Parathyroid adenoma (tissue), 2 donors: ENCODE results near the gene MAT1A.

Experiments
- H2AFZ ChIP-seq: fragments of 300-600 bp; sonication (generic); one replicate; pipeline ENCODE4 v1.7.0; 2017; ENCODE audit warnings: antibody characterized with exemption, mild to moderate bottlenecking
- H3K27ac ChIP-seq: fragments of 300-600 bp; sonication (generic); one replicate; pipeline ENCODE4 v1.7.0; 2017
- H3K27me3 ChIP-seq: fragments of 300-600 bp; sonication (generic); one replicate; pipeline ENCODE4 v1.7.0; 2017; ENCODE audit warnings: low read length; ENCODE audit not compliant: control insufficient read depth, insufficient read depth
- H3K36me3 ChIP-seq: fragments of 300-600 bp; sonication (generic); one replicate; pipeline ENCODE4 v1.7.0; 2017; ENCODE audit warnings: low read length; ENCODE audit not compliant: control insufficient read depth, insufficient read depth
- H3K4me1 ChIP-seq: fragments of 300-600 bp; sonication (generic); one replicate; pipeline ENCODE4 v1.7.0; 2017; ENCODE audit warnings: control low read depth
- H3K4me2 ChIP-seq: fragments of 300-600 bp; sonication (generic); one replicate; pipeline ENCODE4 v1.7.0; 2017; ENCODE audit warnings: low read length
- H3K4me3 ChIP-seq: fragments of 300-600 bp; sonication (generic); one replicate; pipeline ENCODE4 v1.7.0; 2017; ENCODE audit warnings: low read depth, low read length
- H3K79me2 ChIP-seq: fragments of 300-600 bp; sonication (generic); one replicate; pipeline ENCODE4 v1.7.0; 2017; ENCODE audit warnings: control low read depth
- H3K9ac ChIP-seq: fragments of 300-600 bp; sonication (generic); one replicate; pipeline ENCODE4 v1.7.0; 2017; ENCODE audit warnings: mild to moderate bottlenecking
- H3K9me3 ChIP-seq: fragments of 300-600 bp; sonication (generic); one replicate; pipeline ENCODE4 v1.7.0; 2017; ENCODE audit warnings: low read length; ENCODE audit not compliant: control insufficient read depth
- TF ChIP-seq, protein P1 (sequence below): fragments of 300-600 bp; sonication (generic); IDR thresholded peaks from one replicate; pipeline ENCODE4 v1.7.0; 2017; ENCODE audit warnings: antibody characterized with exemption, mild to moderate bottlenecking
- donor health status: primary hyperparathyroidism.

The MAT1A gene

DNA sequence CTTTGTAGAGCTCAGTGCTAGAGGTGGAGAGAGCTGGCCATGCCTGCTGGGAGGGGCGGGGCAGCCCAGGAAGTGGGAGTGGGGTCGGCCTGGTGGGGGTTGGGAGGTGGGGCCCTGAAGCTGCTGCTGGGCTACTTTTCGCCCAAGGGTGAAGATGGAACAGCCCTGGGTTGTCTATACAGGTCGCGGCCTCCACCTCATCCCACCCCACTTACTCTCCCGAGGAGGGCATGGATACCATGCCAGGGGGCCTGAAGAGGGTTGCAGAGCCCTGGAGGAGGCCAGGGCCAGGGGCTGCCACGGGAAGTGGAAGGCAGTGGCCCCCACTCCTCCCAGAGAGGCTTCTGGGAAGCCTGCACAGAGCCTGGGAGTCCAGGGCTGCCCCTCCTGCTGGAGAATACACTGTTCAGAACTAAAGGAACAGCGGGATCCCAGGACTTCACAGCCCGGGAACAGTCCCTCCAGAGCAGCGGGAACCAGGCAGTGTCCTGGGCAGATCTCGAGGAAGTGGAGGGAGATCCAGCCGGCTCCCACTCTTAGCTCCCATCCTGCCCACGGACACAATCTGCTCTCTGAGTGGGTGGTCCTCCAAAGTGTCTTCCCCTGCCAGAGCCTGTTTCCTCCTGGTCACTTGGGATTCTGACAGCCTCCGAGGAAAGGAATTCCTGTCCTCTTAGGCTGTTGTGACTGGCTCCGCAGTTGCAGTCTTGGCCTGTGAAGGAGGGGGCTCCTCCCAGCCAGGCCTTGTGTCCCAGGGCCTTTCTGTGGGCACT is 23.5 kb downstream of the MAT1A start:
- Histone ChIP-seq H3K9me3 (no peaks in the 10 kb centered on the region), H2AFZ (no peak overlapping the region), H3K9ac (no peak overlapping the region), H3K4me3 (no peak overlapping the region), H3K4me2 (no peak overlapping the region), H3K36me3 (no peaks in the 10 kb centered on the region), H3K27me3 (no peaks in the 10 kb centered on the region), H3K79me2 (no peaks in the 10 kb centered on the region), H3K4me1 (no peaks in the 10 kb centered on the region), H3K27ac (no peak overlapping the region)
- TF ChIP-seq, protein P1, sequence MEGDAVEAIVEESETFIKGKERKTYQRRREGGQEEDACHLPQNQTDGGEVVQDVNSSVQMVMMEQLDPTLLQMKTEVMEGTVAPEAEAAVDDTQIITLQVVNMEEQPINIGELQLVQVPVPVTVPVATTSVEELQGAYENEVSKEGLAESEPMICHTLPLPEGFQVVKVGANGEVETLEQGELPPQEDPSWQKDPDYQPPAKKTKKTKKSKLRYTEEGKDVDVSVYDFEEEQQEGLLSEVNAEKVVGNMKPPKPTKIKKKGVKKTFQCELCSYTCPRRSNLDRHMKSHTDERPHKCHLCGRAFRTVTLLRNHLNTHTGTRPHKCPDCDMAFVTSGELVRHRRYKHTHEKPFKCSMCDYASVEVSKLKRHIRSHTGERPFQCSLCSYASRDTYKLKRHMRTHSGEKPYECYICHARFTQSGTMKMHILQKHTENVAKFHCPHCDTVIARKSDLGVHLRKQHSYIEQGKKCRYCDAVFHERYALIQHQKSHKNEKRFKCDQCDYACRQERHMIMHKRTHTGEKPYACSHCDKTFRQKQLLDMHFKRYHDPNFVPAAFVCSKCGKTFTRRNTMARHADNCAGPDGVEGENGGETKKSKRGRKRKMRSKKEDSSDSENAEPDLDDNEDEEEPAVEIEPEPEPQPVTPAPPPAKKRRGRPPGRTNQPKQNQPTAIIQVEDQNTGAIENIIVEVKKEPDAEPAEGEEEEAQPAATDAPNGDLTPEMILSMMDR: no peak

DNA sequence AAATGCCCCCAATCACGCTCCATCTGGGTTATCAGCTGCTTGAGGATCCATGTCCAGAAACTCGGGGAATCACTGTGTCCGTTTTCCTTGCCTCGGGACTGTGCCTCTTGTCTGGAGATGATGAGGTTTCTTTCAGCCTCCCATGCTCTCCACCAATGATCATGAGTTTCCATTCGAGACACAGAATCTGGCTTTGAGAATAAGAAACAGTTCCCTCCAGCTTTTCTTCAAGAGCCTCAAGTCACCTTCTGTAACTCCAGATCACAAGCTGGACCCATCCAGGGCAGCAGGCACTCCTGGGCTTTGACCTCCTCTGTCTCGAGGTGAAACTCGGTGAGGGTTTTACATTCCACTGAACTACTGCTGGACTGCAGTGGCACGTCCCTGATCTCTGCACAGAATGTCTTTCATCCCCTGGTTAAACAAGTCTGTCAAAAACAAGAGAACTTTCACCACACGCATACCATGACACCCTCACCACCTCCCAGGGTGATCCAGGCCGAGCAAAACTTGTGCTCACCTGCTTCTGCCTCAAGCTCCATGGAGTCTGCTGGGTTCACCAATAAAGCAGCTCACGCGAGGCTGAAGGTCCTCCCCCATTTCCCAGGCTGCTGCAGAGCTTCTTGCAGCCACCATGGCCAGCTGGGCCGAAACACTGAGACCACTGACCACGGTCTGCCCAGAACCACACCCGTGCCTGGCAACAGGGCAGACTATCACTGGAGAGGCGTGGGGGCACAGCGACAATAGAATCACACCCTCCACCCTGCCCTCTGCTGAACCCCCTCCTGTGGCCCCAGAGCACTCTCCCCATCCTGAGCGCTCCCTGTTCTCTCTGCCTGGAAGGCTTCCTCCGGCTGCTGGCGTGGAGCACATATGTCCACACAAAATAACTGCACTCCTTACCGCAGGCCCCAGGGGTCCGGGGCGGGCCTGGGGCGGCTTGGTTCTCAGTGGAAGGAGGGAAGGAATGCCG is 25.1 kb downstream of the MAT1A start:
- TF ChIP-seq, protein P1: no peak
- no peaks in the 10 kb centered on the region for H3K27me3 ChIP-seq

DNA sequence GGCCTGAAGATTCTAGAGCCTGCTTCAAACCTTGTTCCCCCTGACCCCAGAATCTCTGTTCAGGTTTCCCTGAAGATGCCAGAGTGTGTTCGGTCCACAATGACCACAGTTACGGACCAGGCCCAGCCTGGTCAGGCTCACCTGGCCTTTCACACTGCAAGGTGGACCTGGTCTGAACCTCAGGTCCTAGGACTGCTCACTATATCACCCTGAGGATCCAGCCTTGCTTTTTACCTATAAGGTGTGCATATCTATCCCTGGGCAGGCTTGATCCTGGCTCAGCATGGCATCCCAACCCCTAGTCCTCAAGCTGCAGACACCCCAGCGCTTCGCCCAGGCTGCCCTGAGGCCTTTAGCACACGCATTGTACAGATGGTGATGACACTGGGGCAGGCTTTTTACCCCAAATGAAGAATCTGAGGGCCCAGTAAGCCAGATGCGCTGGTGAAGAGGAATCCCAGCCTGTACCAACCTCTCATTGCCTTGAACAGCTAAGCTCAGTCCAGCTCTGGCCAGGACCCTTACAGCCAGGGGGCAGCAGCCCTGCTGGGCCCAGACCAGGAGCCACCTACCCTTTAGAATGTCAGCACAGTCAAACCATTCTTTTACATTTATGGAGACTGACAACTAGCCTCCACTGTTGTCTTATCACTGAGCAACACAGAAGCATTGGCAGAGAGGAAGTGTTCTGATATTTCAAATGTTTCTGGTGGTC is 28.0 kb downstream of the MAT1A start:
- Histone ChIP-seq H3K27ac (no peak overlapping the region), H3K79me2 (no peaks in the 10 kb centered on the region), H3K27me3 (no peaks in the 10 kb centered on the region), H2AFZ (no peak overlapping the region), H3K4me3 (no peak overlapping the region), H3K36me3 (no peaks in the 10 kb centered on the region), H3K9ac (no peak overlapping the region), H3K4me2 (no peak overlapping the region), H3K4me1 (peaks cover 21% of the 10 kb centered on the region), H3K9me3 (no peaks in the 10 kb centered on the region)
- TF ChIP-seq, protein P1: no peak

More for the DNA sequence above, 25.1 kb downstream of the MAT1A start:
- H2AFZ ChIP-seq: no peak overlapping the region
- H3K9me3 ChIP-seq: no peaks in the 10 kb centered on the region
- H3K4me3 ChIP-seq: no peak overlapping the region
- H3K79me2 ChIP-seq: no peaks in the 10 kb centered on the region
- peaks cover 5% of the 10 kb centered on the region for H3K4me1 ChIP-seq
- no peak overlapping the region for H3K9ac ChIP-seq
- H3K27ac ChIP-seq: no peak overlapping the region
- no peaks in the 10 kb centered on the region for H3K36me3 ChIP-seq
- no peak overlapping the region for H3K4me2 ChIP-seq

DNA sequence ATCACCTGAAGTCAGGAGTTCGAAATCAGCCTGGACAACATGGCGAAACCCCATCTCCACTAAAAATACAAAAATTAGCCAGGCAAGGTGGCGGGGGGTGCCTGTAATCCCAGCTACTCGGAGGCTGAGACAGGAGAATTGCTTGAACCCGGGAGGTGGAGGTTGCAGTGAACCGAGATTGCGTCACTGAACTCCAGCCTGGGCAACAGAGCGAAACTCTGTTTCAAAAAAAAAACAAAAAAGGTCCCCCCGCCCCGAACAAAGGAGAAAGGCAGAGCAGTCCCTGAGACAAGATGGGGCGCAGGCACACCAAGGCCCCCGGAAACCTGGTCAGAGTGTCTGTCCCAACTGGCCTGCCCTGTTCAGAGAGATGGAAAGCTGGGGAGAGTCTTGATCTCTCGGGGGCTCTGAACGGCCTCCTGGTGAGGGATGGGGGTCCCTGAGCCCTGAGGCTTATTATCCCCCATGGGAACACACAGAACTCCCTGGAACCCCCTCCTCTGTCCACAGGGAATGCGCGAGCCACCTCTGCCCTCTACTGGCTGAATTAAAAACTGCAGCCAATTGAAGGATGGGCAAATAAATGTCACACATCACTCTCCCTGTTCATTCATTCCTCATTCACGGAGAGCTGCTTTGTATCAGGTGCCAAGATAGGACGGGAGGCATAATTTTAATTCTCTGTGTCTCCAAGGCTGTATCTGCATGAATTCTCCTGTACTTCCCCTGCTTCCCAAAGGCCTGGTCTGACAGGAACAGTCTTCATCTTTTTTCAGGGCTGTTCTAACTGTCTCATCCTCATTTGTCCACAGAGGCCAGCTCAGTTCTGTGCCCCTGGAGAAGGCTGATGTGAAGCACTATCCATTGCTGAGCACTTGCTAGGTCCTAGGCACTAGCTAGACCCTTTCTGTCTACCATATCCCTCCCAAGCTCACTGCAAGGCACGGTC is 28.9 kb downstream of the MAT1A start:
- no peak overlapping the region for H3K4me2 ChIP-seq
- no peak overlapping the region for H3K4me3 ChIP-seq
- H3K27me3 ChIP-seq: no peaks in the 10 kb centered on the region
- H3K79me2 ChIP-seq: no peaks in the 10 kb centered on the region
- TF ChIP-seq, protein P1: peak; percentile 93
- H2AFZ ChIP-seq: peak overlapping the region; percentile 50
- no peaks in the 10 kb centered on the region for H3K9me3 ChIP-seq
- H3K9ac ChIP-seq: no peak overlapping the region
- H3K4me1 ChIP-seq: peaks cover 28% of the 10 kb centered on the region
- H3K36me3 ChIP-seq: no peaks in the 10 kb centered on the region
- H3K27ac ChIP-seq: no peak overlapping the region
